HG02571 (cell line): Measurements from ENCODE around the gene FBXW4.
"Not testable (repeated sequence)": the region's sequence is repeated elsewhere in the genome, so short reads cannot be mapped to it uniquely, and the experiment has no call there.

Experiments
- ATAC-seq: cut with Tn5 transposase; IDR thresholded peaks from one replicate; pipeline ENCODE4 v1.9.1; 2021; ENCODE audit warnings: mild to moderate bottlenecking, moderate library complexity; ENCODE audit not compliant: unreplicated experiment

The FBXW4 gene

GRCh38 chr10:101618871-101619270 is 76.1 kb downstream of the FBXW4 start:
- ATAC-seq = no peak

GRCh38 chr10:101617824-101618568 is 77.0 kb downstream of the FBXW4 start:
- no peak for ATAC-seq

GRCh38 chr10:101617102-101617823 is 77.7 kb downstream of the FBXW4 start:
- no peak for ATAC-seq

- ATAC-seq = no peak
Measured at GRCh38 chr10:101616415-101617101, 78.4 kb downstream of the FBXW4 start.

- no peak for ATAC-seq
Measured at GRCh38 chr10:101615525-101616116, 79.3 kb downstream of the FBXW4 start.

- no peak for ATAC-seq
Measured at GRCh38 chr10:101614663-101615524, 80.1 kb downstream of the FBXW4 start.

- ATAC-seq = no peak
Measured at GRCh38 chr10:101613646-101614045, 81.3 kb downstream of the FBXW4 start.

- no peak for ATAC-seq
Measured at GRCh38 chr10:101612872-101613271, 82.1 kb downstream of the FBXW4 start.

- no peak for ATAC-seq
Measured at GRCh38 chr10:101612086-101612485, 82.9 kb downstream of the FBXW4 start.

- no peak for ATAC-seq
Measured at GRCh38 chr10:101611096-101611905, 83.7 kb downstream of the FBXW4 start.

- ATAC-seq = no peak
Measured at GRCh38 chr10:101609481-101609880, 85.5 kb downstream of the FBXW4 start.

GRCh38 chr10:101607124-101607523 is 87.8 kb downstream of the FBXW4 start:
- no peak for ATAC-seq

GRCh38 chr10:101602761-101603398 is 92.1 kb downstream of the FBXW4 start:
- ATAC-seq = no peak

GRCh38 chr10:101601541-101601940 is 93.4 kb downstream of the FBXW4 start:
- no peak for ATAC-seq

- no peak for ATAC-seq
Measured at GRCh38 chr10:101597091-101597900, 97.7 kb downstream of the FBXW4 start.

GRCh38 chr10:101595591-101596433 is 99.2 kb downstream of the FBXW4 start:
- no peak for ATAC-seq

GRCh38 chr10:101593331-101593730 is 101.6 kb downstream of the FBXW4 start:
- ATAC-seq = not testable (repeated sequence)
